ENCODE measurements around the gene CTNNA3.

The CTNNA3 gene

GRCh38 chr10:66180581-66181318, 1515.2 kb downstream of the CTNNA3 start:
- DNase-seq (ENCODE audit: extremely low spot score, insufficient read length, low read depth) (peak; percentile 8), FAIRE-seq (peak; percentile 77)

- FAIRE-seq, result no peak
- DNase-seq (ENCODE audit: extremely low spot score, insufficient read length, low read depth), result no peak
Measured at GRCh38 chr10:66180021-66180420, 1516.0 kb downstream of the CTNNA3 start.

GRCh38 chr10:66176772-66177171, 1519.2 kb downstream of the CTNNA3 start:
- no peak for FAIRE-seq
- no peak for DNase-seq (ENCODE audit: extremely low spot score, insufficient read length, low read depth)

- no peak for FAIRE-seq
Measured at GRCh38 chr10:66167816-66168215, 1528.2 kb downstream of the CTNNA3 start.

GRCh38 chr10:66162560-66163143, 1533.3 kb downstream of the CTNNA3 start:
- no peak for FAIRE-seq
- DNase-seq (ENCODE audit: extremely low spot score, insufficient read length, low read depth), result no peak

More at GRCh38 chr10:66167816-66168215, 1528.2 kb downstream of the CTNNA3 start:
- no peak for DNase-seq (ENCODE audit: extremely low spot score, insufficient read length, low read depth)

GRCh38 chr10:66151346-66151745, 1544.6 kb downstream of the CTNNA3 start:
- DNase-seq (ENCODE audit: extremely low spot score, insufficient read length, low read depth) (no peak), FAIRE-seq (no peak)

GRCh38 chr10:66148312-66148711, 1547.7 kb downstream of the CTNNA3 start:
- FAIRE-seq (no peak), DNase-seq (ENCODE audit: extremely low spot score, insufficient read length, low read depth) (no peak)

- no peak for FAIRE-seq
- no peak for DNase-seq (ENCODE audit: extremely low spot score, insufficient read length, low read depth)
Measured at GRCh38 chr10:66144016-66144415, 1552.0 kb downstream of the CTNNA3 start.

- no peak for FAIRE-seq
Measured at GRCh38 chr10:66102756-66103155, 1593.2 kb downstream of the CTNNA3 start.

GRCh38 chr10:66098595-66099480, 1597.2 kb downstream of the CTNNA3 start:
- DNase-seq (ENCODE audit: extremely low spot score, insufficient read length, low read depth), result no peak
- no peak for FAIRE-seq

More at GRCh38 chr10:66102756-66103155, 1593.2 kb downstream of the CTNNA3 start:
- no peak for DNase-seq (ENCODE audit: extremely low spot score, insufficient read length, low read depth)

- FAIRE-seq (no peak), DNase-seq (ENCODE audit: extremely low spot score, insufficient read length, low read depth) (no peak)
Measured at GRCh38 chr10:66095610-66096009, 1600.4 kb downstream of the CTNNA3 start.

GRCh38 chr10:66085906-66086305, 1610.1 kb downstream of the CTNNA3 start:
- DNase-seq (ENCODE audit: extremely low spot score, insufficient read length, low read depth) (no peak), FAIRE-seq (no peak)

- no peak for DNase-seq (ENCODE audit: extremely low spot score, insufficient read length, low read depth)
- FAIRE-seq, result no peak
Measured at GRCh38 chr10:66071907-66072306, 1624.1 kb downstream of the CTNNA3 start.

GRCh38 chr10:66058594-66058993, 1637.4 kb downstream of the CTNNA3 start:
- DNase-seq (ENCODE audit: extremely low spot score, insufficient read length, low read depth), result no peak

GRCh38 chr10:66049335-66049734, 1646.7 kb downstream of the CTNNA3 start:
- no peak for DNase-seq (ENCODE audit: extremely low spot score, insufficient read length, low read depth)
- no peak for FAIRE-seq

More at GRCh38 chr10:66058594-66058993, 1637.4 kb downstream of the CTNNA3 start:
- FAIRE-seq, result no peak

GRCh38 chr10:66045859-66046258, 1650.1 kb downstream of the CTNNA3 start:
- FAIRE-seq (no peak), DNase-seq (ENCODE audit: extremely low spot score, insufficient read length, low read depth) (no peak)

- no peak for FAIRE-seq
- no peak for DNase-seq (ENCODE audit: extremely low spot score, insufficient read length, low read depth)
Measured at GRCh38 chr10:66041771-66042170, 1654.2 kb downstream of the CTNNA3 start.

GRCh38 chr10:66038623-66039022, 1657.4 kb downstream of the CTNNA3 start:
- FAIRE-seq, result no peak
- DNase-seq (ENCODE audit: extremely low spot score, insufficient read length, low read depth), result no peak

GRCh38 chr10:66026321-66026720, 1669.7 kb downstream of the CTNNA3 start:
- FAIRE-seq (no peak), DNase-seq (ENCODE audit: extremely low spot score, insufficient read length, low read depth) (no peak)

GRCh38 chr10:66025186-66025585, 1670.8 kb downstream of the CTNNA3 start:
- no peak for DNase-seq (ENCODE audit: extremely low spot score, insufficient read length, low read depth)
- FAIRE-seq, result no peak

- FAIRE-seq (no peak), DNase-seq (ENCODE audit: extremely low spot score, insufficient read length, low read depth) (no peak)
Measured at GRCh38 chr10:66021423-66021822, 1674.6 kb downstream of the CTNNA3 start.
